Stimulated activated naive B cell treated with anti-CD40 and anti-IgM and Interleukin-4, amounts not matched to agents 10 μg/mL and 1 μg/mL and 100 μg/mL, for 72 hours (primary cell): ENCODE data around the gene FBXL2.
"Not testable (repeated sequence)": the region's sequence is repeated elsewhere in the genome, so short reads cannot be mapped to it uniquely, and the experiment has no call there.

Source experiments
- ATAC-seq, 2 donors: fragments of 150-1000 bp; cut with Tn5 transposase; replicated peaks; 2 replicates each; pipeline ENCODE4 v1.10.0; 2021; ENCODE audit warnings: moderate library complexity in 1 of 2
- DNase-seq: peaks from one replicate; pipeline ENCODE4 v3.0.0; 2021
- H3K27ac Mint-ChIP-seq: one replicate; pipeline ENCODE4 v1.8.0; 2022; ENCODE audit warnings: mild to moderate bottlenecking, mixed read lengths
- H3K27me3 Mint-ChIP-seq, 2 donors: one replicate each; pipeline ENCODE4 v1.8.0; 2022; ENCODE audit warnings: mixed read lengths in 2 of 2
- H3K36me3 Mint-ChIP-seq, 2 donors: one replicate each; pipeline ENCODE4 v1.8.0; 2022; ENCODE audit warnings: mixed read lengths in 2 of 2, mild to moderate bottlenecking in 1 of 2
- H3K4me1 Mint-ChIP-seq, 2 donors: one replicate each; pipeline ENCODE4 v1.8.0; 2022; ENCODE audit warnings: mixed read lengths in 2 of 2, mild to moderate bottlenecking in 1 of 2
- H3K4me3 Mint-ChIP-seq, 2 donors: one replicate each; pipeline ENCODE4 v1.8.0; 2022; ENCODE audit warnings: mild to moderate bottlenecking in 2 of 2, mixed read lengths in 2 of 2, moderate library complexity in 1 of 2
- H3K9me3 Mint-ChIP-seq, 2 donors: one replicate each; pipeline ENCODE4 v1.8.0; 2022; ENCODE audit warnings: mixed read lengths in 2 of 2, mild to moderate bottlenecking in 1 of 2

FBXL2 gene

DNA sequence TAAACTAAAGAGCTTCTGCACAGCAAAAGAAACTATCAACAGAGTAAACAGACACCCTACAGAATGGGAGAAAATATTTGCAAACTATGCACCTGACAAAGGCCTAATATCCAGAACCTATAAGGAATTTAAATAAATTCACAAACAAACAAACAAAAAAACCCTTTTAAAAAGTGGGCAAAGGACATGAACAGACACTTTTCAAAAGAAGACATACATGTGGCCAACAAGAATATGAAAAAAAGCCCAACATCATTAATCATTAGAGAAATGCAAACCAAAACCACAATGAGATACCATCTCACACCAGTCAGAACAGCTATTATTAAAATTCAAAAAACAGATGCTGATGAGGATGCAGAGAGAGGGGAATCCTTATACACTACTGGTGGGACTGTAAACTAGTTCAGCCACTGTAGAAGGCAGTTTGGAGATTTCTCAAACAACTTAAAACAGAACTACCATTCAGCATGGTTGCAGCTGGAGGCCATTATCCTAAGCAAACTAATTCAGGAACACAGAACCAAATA lies 61.8 kb downstream of the FBXL2 start:
- not testable (repeated sequence) for H3K36me3 Mint-ChIP-seq, H3K27me3 Mint-ChIP-seq, DNase-seq, H3K27ac Mint-ChIP-seq, H3K9me3 Mint-ChIP-seq, H3K4me3 Mint-ChIP-seq
- peaks cover 1 to 11% of the 10 kb centered on the region in 2 donors for H3K4me1 Mint-ChIP-seq
- ATAC-seq = peak; percentile 41 to 45

DNA sequence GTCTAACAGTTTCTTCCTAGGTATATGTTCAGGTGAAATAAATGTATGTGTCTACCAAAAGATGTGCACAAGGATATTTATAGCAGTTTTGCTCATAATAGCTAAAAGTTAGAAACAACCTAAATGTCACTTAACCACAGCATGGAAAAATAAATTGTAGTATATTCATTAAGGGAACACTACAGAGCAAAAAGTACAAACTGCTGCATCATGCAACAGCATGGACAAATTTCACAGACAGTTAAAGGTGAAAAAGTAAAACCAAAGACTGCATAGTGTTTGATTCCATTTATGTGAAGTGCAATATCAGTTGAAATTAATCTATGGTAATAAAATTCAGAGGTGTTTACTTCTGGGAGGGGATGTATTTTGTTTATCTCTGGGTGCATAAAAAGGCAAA lies 62.5 kb downstream of the FBXL2 start:
- Mint-ChIP-seq H3K4me1 (peaks cover 1 to 11% of the 10 kb centered on the region in 2 donors), H3K9me3 (peaks cover under 1 to 2% of the 10 kb centered on the region in 2 donors), H3K27ac (no peak overlapping the region), H3K36me3 (no peaks in the 10 kb centered on the region), H3K4me3 (no peak overlapping the region), H3K27me3 (peaks cover 0 to under 1% of the 10 kb centered on the region in 2 donors)
- peak in 1 of 2 donors; percentile 47 for ATAC-seq
- no peak for DNase-seq

DNA sequence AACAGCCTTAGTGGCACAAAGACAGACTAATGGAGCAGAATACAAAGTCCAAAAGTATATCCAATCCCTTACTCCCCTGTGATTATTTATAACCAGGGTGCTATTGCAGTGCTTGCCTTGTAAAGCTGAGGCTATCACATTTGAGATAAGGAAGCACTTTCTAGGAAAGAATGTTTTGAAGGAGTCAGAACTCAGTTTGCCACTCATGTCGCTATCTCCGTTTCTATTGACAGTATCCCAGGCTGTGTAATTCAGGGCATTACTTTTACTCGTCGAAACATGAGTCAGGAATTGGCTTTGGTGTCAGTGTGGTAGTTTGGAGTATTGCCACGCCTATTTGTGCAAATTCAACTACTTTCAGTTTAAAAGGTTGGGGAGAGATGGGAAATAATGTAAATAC lies 78.4 kb downstream of the FBXL2 start:
- H3K36me3 Mint-ChIP-seq = no peaks in the 10 kb centered on the region
- H3K4me3 Mint-ChIP-seq = no peak overlapping the region
- H3K27ac Mint-ChIP-seq = no peak overlapping the region
- no peak for DNase-seq
- H3K9me3 Mint-ChIP-seq = no peaks in the 10 kb centered on the region
- no peaks in the 10 kb centered on the region for H3K4me1 Mint-ChIP-seq
- ATAC-seq = no peak
- peaks cover 3 to 7% of the 10 kb centered on the region in 2 donors for H3K27me3 Mint-ChIP-seq

DNA sequence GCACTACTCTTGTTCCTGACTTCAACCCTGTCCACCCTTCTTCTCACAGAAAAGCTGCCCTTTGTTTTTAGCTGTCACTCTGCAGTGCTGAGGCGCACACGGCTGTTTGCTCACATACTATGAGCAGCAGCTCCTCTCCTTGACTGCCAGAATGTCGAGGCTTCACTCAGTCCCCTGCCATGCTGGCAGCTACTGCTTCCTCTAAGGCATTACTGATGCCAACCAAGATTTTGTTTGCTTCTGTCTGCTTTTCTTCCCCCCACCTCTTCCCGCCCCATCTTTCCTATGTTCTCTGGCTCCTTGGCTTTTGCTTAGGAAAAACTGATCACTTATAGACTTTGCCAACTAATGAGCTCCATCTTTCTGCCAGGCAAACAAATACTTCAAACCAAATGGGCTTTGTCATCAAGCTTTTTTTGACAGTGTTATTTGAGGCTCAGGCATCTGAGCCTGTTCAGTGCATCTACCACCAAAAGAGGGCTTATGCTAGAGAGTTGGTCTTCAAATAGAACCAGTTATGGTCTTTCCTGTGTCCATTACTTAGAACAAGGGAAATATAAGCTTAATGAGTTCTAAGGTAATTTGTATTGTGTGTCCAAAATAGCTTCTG lies 81.0 kb downstream of the FBXL2 start:
- H3K27ac Mint-ChIP-seq = no peak overlapping the region
- H3K27me3 Mint-ChIP-seq = peaks cover 3 to 7% of the 10 kb centered on the region in 2 donors
- ATAC-seq (no peak), DNase-seq (no peak)
- no peaks in the 10 kb centered on the region for H3K9me3 Mint-ChIP-seq
- no peak overlapping the region for H3K4me3 Mint-ChIP-seq
- no peaks in the 10 kb centered on the region for H3K36me3 Mint-ChIP-seq
- H3K4me1 Mint-ChIP-seq = no peaks in the 10 kb centered on the region

DNA sequence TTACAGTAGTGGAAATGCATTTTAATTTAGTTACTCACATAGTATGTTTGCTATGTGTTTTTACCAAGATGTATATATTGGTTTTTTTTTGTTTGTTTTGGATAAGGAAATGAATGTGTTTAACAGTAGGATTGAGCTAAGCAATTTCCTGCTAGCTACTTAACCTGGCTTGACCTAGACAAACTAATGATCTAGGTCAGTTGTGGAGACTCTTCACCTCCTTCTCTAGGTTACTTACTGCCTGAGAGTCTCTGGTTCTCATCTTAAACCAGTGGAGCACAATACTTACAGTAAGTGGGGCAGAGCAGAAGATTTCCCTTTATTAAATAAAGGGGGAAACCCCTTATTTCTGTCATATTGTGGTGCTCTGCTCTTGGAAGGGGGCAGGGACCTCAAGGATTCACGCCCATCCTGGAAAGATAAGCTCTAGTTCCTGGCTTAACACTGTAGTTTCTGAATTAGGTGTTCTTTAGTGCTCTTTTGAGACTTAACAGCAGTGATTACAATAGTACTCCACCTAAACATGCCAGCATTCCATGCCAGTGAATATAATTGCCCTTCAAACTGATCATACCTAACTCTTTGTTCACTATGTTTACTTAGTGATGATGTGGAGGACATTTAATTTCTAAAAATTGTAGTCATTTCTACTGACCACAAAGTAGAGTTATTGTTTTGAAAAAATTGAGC lies 83.0 kb downstream of the FBXL2 start:
- Mint-ChIP-seq H3K9me3 (no peaks in the 10 kb centered on the region), H3K4me3 (no peak overlapping the region), H3K27ac (no peak overlapping the region), H3K27me3 (peaks cover 3 to 7% of the 10 kb centered on the region in 2 donors), H3K36me3 (no peaks in the 10 kb centered on the region), H3K4me1 (no peaks in the 10 kb centered on the region)
- DNase-seq = no peak
- ATAC-seq = no peak

DNA sequence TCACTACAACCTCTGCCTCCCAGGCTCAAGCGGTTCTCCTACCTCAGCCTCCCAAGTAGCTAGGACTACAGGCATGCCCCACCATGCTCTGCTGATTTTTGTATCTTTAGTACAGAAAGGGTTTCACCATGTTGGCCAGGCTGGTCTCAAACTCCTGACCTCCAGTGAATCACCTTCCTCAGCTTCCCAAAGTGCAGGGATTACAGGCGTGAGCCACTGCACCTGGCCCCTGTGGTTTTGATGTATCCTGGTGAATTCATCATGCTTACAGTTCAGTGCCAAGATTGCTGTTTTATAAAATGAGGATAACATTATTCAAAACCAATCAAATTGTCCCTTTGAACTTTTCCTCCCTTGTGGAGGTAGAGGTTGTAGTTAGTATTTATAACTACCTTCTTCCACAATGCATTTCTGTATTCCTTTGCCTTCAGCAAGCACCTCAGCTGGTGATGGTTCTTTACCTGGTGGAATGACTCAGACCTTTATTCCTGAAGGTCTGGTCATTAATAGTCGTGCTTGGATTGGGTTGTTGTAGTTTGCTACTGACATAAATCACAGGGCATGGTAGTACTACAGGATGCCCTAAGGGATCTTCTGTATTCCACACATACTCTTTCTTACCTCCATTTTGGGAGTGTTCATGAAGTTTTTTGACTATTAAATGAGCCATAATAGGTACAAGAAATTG lies 86.0 kb downstream of the FBXL2 start:
- ATAC-seq = no peak
- Mint-ChIP-seq H3K36me3 (no peaks in the 10 kb centered on the region), H3K27ac (no peak overlapping the region)

DNA sequence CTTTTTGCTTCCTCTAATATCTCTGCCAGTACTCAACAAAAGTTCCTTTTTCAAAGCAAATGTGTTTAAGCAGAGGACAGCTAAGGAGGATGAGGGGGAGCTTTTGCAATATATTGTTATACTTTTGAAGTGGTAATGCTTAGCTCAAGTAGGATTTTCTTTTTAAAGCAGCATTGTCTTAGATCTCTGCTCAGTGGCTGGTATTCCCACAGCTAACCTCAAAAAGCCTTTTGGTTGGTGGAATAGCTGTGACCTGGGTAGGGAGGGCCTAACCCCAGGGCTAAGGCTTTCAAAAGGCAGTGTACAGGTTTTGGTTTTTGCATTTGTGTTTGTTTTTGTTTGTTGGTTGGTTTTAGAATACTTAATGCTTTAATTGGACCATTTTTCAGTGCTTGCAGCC lies 86.8 kb downstream of the FBXL2 start:
- Mint-ChIP-seq H3K36me3 (no peaks in the 10 kb centered on the region), H3K27ac (peak overlapping the region; percentile 51), H3K27me3 (peaks cover 0 to 8% of the 10 kb centered on the region in 2 donors), H3K4me3 (no peak overlapping the region), H3K9me3 (no peaks in the 10 kb centered on the region), H3K4me1 (no peaks in the 10 kb centered on the region)
- DNase-seq (no peak), ATAC-seq (no peak)

More for the DNA sequence above, 86.0 kb downstream of the FBXL2 start:
- Mint-ChIP-seq H3K27me3 (peaks cover under 1 to 4% of the 10 kb centered on the region in 2 donors), H3K4me3 (no peak overlapping the region), H3K9me3 (no peaks in the 10 kb centered on the region), H3K4me1 (no peaks in the 10 kb centered on the region)
- DNase-seq = no peak

DNA sequence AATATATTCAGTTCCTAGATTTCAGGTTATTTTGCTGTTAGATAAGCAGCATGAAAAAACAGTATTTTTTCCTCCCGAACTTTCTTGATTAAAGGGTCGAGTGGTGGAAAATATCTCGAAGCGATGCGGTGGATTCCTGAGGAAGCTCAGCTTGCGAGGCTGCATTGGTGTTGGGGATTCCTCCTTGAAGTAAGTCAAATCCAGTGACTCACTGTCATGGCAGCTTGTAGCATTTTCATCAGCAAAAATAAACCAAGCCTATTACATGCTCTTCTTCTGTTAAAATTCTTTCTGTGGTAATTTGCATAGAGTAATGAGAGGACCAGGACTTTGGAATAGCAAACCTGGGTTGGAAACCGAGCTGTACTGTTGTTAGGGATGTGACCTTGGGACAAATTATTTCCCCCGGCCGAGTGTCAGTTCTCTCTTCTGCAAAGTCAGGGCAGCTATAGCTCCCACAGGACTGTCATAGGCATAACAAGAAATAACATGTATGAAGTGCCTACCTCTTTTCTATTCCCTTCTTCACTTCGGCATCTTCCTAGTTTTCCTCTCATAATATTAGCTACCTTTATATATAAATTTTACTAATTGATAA lies 87.4 kb downstream of the FBXL2 start:
- Mint-ChIP-seq H3K4me1 (no peaks in the 10 kb centered on the region), H3K27ac (no peak overlapping the region), H3K27me3 (peaks cover 0 to 8% of the 10 kb centered on the region in 2 donors), H3K9me3 (no peaks in the 10 kb centered on the region), H3K36me3 (no peaks in the 10 kb centered on the region), H3K4me3 (no peak overlapping the region)
- ATAC-seq = no peak
- DNase-seq = no peak

DNA sequence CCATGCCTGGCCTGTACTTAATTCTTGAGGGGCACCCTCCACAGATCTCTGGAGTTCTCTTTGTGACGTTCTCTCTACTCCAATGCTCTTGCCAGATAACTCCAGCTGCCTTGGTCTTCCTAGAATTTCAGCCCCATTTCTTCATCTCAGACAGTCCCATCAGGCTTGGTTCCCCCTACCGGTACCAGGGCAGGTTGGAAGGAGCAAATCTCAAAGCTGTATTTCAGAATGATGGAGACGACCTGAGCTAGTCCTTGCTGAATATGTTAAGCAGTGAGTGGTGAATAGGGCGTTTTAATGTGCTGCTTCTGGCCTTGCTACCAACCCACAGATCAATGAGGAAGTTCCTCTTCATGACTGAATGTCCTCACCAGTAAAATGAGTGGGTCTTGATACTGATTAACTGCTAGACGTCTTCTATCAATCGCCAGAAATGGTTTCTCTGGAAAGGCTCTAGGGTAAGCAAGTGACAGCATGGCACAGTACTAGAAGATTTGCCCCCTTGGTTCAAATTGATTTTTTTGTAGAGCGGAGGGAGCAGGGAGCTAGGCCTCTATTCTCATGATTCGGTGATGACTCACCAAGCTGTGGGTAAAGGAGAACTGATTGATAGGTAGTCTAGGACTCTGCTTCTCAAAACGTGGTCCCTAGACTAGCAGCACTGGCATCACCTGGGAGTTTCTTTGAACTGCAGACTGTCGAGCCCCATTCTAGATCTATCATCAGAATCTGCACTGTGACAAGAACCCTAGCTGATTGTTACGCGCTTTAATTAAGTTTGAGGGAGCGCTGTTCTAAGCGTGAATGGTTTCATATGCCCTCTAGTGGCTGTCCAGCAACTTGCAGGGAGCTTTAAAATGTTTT lies 95.2 kb downstream of the FBXL2 start:
- Mint-ChIP-seq H3K4me3 (no peak overlapping the region), H3K27me3 (peaks cover 15 to 21% of the 10 kb centered on the region in 2 donors), H3K4me1 (peaks cover 1 to 8% of the 10 kb centered on the region in 2 donors), H3K9me3 (peaks cover 4 to 6% of the 10 kb centered on the region in 2 donors), H3K36me3 (peaks cover 2 to 12% of the 10 kb centered on the region in 2 donors), H3K27ac (no peak overlapping the region)
- DNase-seq (peak; percentile 12), ATAC-seq (peak; percentile 67 to 73)

DNA sequence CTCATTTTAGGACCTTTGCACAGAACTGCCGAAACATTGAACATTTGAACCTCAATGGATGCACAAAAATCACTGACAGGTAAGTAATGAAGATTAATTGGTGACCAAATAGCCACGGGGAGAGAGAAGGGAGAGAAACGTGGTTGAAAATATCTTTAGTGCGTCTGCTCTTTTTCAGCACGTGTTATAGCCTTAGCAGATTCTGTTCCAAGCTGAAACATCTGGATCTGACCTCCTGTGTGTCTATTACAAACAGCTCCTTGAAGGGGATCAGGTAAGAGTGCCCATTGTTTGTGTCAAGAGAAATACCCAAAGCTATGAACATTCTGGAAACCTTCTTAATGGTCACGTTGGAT lies 95.8 kb downstream of the FBXL2 start:
- ATAC-seq = no peak
- H3K9me3 Mint-ChIP-seq = peaks cover 4 to 6% of the 10 kb centered on the region in 2 donors
- H3K27me3 Mint-ChIP-seq = peaks cover 15 to 18% of the 10 kb centered on the region in 2 donors
- peaks cover 1 to 8% of the 10 kb centered on the region in 2 donors for H3K4me1 Mint-ChIP-seq
- DNase-seq = no peak
- no peak overlapping the region for H3K27ac Mint-ChIP-seq
- H3K36me3 Mint-ChIP-seq = peaks cover 2 to 12% of the 10 kb centered on the region in 2 donors
- no peak overlapping the region for H3K4me3 Mint-ChIP-seq

DNA sequence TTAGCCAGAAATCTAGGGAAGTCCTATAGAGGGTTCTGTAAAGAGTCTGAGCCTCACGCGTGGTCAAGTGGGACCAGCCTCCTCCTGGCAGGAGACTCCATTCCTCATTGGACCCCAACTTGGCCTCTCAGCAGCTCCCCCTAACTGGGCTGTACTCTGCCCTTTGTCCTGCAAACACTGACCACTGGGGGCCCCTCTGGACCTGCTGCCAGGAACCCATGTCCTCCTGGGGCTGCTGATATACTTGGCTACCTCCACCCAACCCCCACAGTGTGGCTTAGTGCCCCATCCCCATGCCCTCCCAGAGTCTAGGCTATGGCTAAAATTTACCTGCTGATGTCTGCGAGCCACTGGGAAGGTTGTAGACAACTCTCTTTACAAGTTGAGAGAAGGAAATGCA lies 100.2 kb downstream of the FBXL2 start:
- Mint-ChIP-seq H3K27me3 (peaks cover 0 to under 1% of the 10 kb centered on the region in 2 donors), H3K27ac (peak overlapping the region; percentile 16), H3K36me3 (peaks cover 2 to 8% of the 10 kb centered on the region in 2 donors), H3K4me1 (peaks cover 1 to 7% of the 10 kb centered on the region in 2 donors), H3K4me3 (no peak overlapping the region), H3K9me3 (no peaks in the 10 kb centered on the region)
- ATAC-seq (peak in 1 of 2 donors; percentile 31), DNase-seq (no peak)

DNA sequence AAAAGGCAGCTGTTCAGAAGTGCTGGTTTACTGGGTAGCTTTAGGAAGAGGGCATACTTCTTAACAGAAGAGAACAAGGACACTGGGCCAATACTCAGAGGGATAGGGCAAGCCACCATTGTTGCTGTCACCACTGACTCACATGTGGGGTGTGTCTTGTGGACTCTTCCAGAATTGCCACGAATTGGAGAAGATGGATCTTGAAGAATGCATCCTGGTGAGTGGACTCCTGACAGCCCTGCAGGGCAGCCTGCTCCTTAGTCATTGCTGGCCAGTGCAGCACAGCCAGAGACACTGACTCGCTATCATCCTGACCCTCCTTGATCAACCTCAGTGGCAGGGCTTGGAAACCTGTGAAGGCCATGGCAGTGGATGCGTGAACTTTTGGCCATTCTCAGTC lies 100.7 kb downstream of the FBXL2 start:
- H3K27me3 Mint-ChIP-seq = no peaks in the 10 kb centered on the region
- no peak for DNase-seq
- no peaks in the 10 kb centered on the region for H3K9me3 Mint-ChIP-seq
- peaks cover under 1 to 3% of the 10 kb centered on the region in 2 donors for H3K4me1 Mint-ChIP-seq
- H3K27ac Mint-ChIP-seq = peak overlapping the region; percentile 16
- peaks cover 3 to 11% of the 10 kb centered on the region in 2 donors for H3K36me3 Mint-ChIP-seq
- no peak for ATAC-seq
- no peak overlapping the region for H3K4me3 Mint-ChIP-seq

DNA sequence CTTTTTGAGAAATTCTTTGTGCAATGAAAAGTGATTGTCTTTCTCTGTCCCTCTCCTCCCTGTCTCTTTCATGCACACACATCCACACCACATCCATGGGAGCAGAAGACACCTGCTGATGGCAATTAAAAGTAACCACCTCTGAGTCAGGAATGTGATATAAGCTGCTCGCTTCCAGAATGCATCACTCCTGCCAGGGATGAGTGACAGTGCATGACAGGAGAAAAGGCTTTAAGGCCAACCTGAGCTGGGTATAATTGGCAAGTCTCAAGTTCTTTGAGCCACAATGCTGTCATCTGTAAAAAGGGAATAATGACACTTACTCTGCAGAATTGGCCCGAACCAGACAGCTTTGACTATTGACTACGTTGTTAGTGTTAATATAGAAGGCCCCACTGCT lies 103.4 kb downstream of the FBXL2 start:
- Mint-ChIP-seq H3K27ac (peak overlapping the region; percentile 51), H3K27me3 (no peaks in the 10 kb centered on the region), H3K4me1 (peaks cover 0 to 9% of the 10 kb centered on the region in 2 donors), H3K36me3 (peaks cover 9 to 20% of the 10 kb centered on the region in 2 donors), H3K9me3 (no peaks in the 10 kb centered on the region), H3K4me3 (no peak overlapping the region)
- ATAC-seq (no peak), DNase-seq (no peak)
